ENCODE data around the gene SH2D3A.
A peak's percentile ranks its signal among the peaks of the same experiment; 100 is the strongest.

The SH2D3A gene

GRCh38 chr19:6738787-6739389 lies 28.3 kb downstream of the SH2D3A start:
- no peak for DNase-seq (ENCODE audit: low read depth)
- no peak for TF ChIP-seq POLR2A (IDR thresholded peaks at IDR 0.05; ENCODE audit: extremely low read depth, insufficient read length)
- no peak for TF ChIP-seq MYC (IDR thresholded peaks at IDR 0.05; ENCODE audit: low read depth, low read length)
- TF ChIP-seq CTCF (IDR thresholded peaks at IDR 0.05; ENCODE audit: low read depth, low read length), result no peak
- TF ChIP-seq, protein P1, sequence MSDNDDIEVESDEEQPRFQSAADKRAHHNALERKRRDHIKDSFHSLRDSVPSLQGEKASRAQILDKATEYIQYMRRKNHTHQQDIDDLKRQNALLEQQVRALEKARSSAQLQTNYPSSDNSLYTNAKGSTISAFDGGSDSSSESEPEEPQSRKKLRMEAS (IDR thresholded peaks at IDR 0.05; ENCODE audit: low read depth, low read length), result no peak
- no peak overlapping the region for H3K4me3 ChIP-seq (ENCODE audit: low read depth, low read length)

DNA sequence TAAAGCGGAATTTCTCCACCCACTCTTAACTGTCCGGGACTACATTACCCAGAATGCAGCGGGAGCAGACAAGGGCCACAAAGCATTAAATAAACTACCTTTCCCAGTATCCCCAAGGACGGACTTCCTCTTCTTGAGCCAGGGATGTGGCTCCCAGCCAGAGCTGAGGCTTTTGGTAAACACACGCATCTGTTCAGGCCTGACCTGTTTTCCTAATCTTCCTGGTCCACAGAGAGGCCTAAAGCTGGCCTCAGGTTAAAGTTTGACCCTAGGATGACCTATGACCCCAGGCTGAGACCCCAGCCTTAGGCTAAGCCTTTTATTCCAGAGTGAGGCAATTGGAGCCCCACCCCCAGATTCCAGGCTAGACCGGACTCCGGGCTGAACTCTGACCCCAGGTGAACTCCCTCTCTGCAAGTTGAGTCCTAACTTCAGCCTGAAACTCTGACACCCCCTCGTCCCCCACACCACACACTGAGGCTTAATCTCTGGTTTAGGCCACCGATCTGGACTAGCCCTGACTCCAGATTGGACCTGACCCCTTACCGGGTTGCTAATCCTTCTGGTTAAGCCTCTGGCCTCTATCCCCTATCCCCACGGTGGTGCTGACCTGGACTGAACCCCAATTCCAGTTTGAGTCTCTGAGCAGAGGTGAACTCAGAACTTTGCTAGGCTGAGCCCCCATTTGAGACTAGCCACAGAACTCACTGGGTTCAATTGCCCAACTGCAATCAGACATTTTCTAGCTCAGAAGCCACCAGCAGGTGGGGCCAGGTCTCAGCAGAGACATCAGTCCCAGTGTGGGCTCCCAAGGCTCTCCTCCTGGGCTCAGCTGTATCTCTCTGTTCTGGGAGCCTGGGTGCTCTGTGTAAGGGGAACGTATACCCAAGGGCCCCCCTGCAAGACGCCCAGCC lies 29.1 kb downstream of the SH2D3A start:
- TF ChIP-seq, protein P1 (IDR thresholded peaks at IDR 0.05; ENCODE audit: low read depth, low read length), result no peak
- TF ChIP-seq CTCF (IDR thresholded peaks at IDR 0.05; ENCODE audit: low read depth, low read length) (peak; percentile 47), MYC (IDR thresholded peaks at IDR 0.05; ENCODE audit: low read depth, low read length) (0 out of 2 replicates have a peak, but pooled peaks have one; percentile 3), POLR2A (IDR thresholded peaks at IDR 0.05; ENCODE audit: extremely low read depth, insufficient read length) (no peak)
- DNase-seq (ENCODE audit: low read depth), result peak; percentile 87
- H3K4me3 ChIP-seq (ENCODE audit: low read depth, low read length), result peak overlapping the region; percentile 25

- DNase-seq (ENCODE audit: low read depth), result peak; percentile 98
- H3K4me3 ChIP-seq (ENCODE audit: low read depth, low read length), result peak within 1 kb of the TSS; percentile 80
- TF ChIP-seq, protein P1 (IDR thresholded peaks at IDR 0.05; ENCODE audit: low read depth, low read length), result no peak
- TF ChIP-seq POLR2A (IDR thresholded peaks at IDR 0.05; ENCODE audit: extremely low read depth, insufficient read length), result peak; percentile 24
- peak; percentile 33; the same call in 1 of the 2 replicates for TF ChIP-seq MYC (IDR thresholded peaks at IDR 0.05; ENCODE audit: low read depth, low read length)
These were observed 29.9 kb downstream of the SH2D3A start, which contains the start of gene GPR108 for GRCh38 chr19:6737284-6737872. TSS of gene GPR108 (minus strand) at chr19:6737580. CDS start at chr19:6737576, 4 bp downstream.

- TF ChIP-seq POLR2A (IDR thresholded peaks at IDR 0.05; ENCODE audit: extremely low read depth, insufficient read length) (no peak), MYC (IDR thresholded peaks at IDR 0.05; ENCODE audit: low read depth, low read length) (no peak), CTCF (IDR thresholded peaks at IDR 0.05; ENCODE audit: low read depth, low read length) (no peak)
- TF ChIP-seq, protein P1 (IDR thresholded peaks at IDR 0.05; ENCODE audit: low read depth, low read length), result no peak
- H3K4me3 ChIP-seq (ENCODE audit: low read depth, low read length), result peak overlapping the region; percentile 80
- no peak for DNase-seq (ENCODE audit: low read depth)
These were observed 30.3 kb downstream of the SH2D3A start for GRCh38 chr19:6736917-6737283.

DNA sequence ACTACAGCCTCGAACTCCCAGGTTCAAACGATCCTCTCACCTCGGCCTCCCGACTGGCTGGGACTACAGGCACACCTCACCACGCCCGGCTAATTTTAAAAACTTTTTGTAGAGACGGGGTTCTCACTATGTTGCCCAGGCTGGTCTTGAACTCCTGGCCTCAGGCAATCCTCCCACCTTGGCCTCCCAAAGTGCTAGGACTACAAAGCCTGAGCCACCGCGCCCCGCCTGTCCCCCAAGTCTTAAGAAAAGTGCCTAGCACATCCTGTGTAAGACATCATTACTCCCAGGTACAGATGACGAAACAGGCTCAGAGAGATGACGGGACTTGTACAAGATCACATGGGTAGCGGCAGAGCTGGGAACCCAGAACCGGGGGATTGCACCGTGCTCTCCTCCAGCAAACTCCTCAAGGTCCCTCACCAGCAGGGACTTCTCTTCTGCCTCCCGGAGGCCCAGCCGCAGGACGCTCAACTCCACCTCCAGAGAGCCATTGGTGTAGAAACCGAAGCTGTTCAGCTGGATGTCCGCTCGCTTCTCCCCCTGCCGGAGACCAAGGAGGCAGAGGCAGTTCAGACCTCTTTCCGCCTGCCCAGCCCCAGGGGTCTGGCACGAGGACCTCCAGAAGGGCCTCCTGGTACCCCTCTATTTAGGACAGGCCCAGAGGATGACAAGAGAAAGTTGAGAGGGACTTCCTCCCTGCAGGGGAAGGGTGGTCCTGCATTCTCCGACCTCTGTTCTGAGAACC lies 30.9 kb downstream of the SH2D3A start:
- TF ChIP-seq MYC (IDR thresholded peaks at IDR 0.05; ENCODE audit: low read depth, low read length), result peak; percentile 45; the same call in 1 of the 2 replicates
- TF ChIP-seq, protein P1 (IDR thresholded peaks at IDR 0.05; ENCODE audit: low read depth, low read length), result peak; percentile 47; the same call in 1 of the 2 replicates
- TF ChIP-seq POLR2A (IDR thresholded peaks at IDR 0.05; ENCODE audit: extremely low read depth, insufficient read length), result peak; percentile 38
- peak; percentile 45 for TF ChIP-seq CTCF (IDR thresholded peaks at IDR 0.05; ENCODE audit: low read depth, low read length)
- peak; percentile 89 for DNase-seq (ENCODE audit: low read depth)
- H3K4me3 ChIP-seq (ENCODE audit: low read depth, low read length), result peak overlapping the region; percentile 80
